ENCODE measurements around the gene C11orf21. TPM values are rescaled to one million over a fixed set of nuclear protein-coding genes. Genes with fewer than 3 reads are reported as not detected.

The C11orf21 gene
- total and polyA plus RNA-seq, 2 donors (not counting 1 experiment from before 2014, with no cell fraction given) = under 0.01 TPM; not detected in 1

- Histone ChIP-seq H2AFZ (ENCODE audit: low read length) (no peak overlapping the region), H3K79me2 (ENCODE audit: control insufficient read depth, insufficient read depth, low read length) (no peaks in the 10 kb centered on the region), H3K4me1 (ENCODE audit: control insufficient read depth, extremely low read depth, insufficient read depth, low read length) (peaks cover 8% of the 10 kb centered on the region), H3K27ac (ENCODE audit: insufficient read depth, low read length) (no peak overlapping the region), H3K36me3 (ENCODE audit: control insufficient read depth, insufficient read depth, low read length) (no peaks in the 10 kb centered on the region), H3K4me2 (ENCODE audit: extremely low read depth, insufficient read depth, low read length) (no peak overlapping the region), H3K27me3 (ENCODE audit: control insufficient read depth, insufficient read depth, low read length) (no peaks in the 10 kb centered on the region), H4K20me1 (ENCODE audit: control insufficient read depth, extremely low read depth, insufficient read depth, low read length) (no peaks in the 10 kb centered on the region), H3K4me3 (replicated peaks in 1 of 4; ENCODE audit: control extremely low read depth in 1 of 4, insufficient read depth in 1 of 4, low read depth in 3 of 4, low read length in 4 of 4) (no peak overlapping the region), H3K9ac (ENCODE audit: insufficient read depth, low read length) (no peak overlapping the region), H3K9me3 (ENCODE audit: control insufficient read depth, insufficient read depth, low read depth, low read length) (no peaks in the 10 kb centered on the region)
- no peak for DNase-seq (ENCODE audit: low read depth in 2 of 2)
- no peak for TF ChIP-seq CTCF (conservative IDR thresholded peaks at IDR 0.05 in 1 of 2, IDR thresholded peaks at IDR 0.05 in 1 of 2; ENCODE audit: low read depth in 1 of 2, low read length in 2 of 2)
- TF ChIP-seq EZH2 (IDR thresholded peaks at IDR 0.05; ENCODE audit: low read length, missing control alignments) = no peak
These were observed 15.8 kb upstream of the C11orf21 start for GRCh38 chr11:2317354-2318050.

GRCh38 chr11:2316963-2317244, 15.2 kb upstream of the C11orf21 start:
- H3K9ac ChIP-seq (ENCODE audit: insufficient read depth, low read length) = no peak overlapping the region
- no peaks in the 10 kb centered on the region for H3K27me3 ChIP-seq (ENCODE audit: control insufficient read depth, insufficient read depth, low read length)
- no peaks in the 10 kb centered on the region for H3K79me2 ChIP-seq (ENCODE audit: control insufficient read depth, insufficient read depth, low read length)
- no peak for TF ChIP-seq EZH2 (IDR thresholded peaks at IDR 0.05; ENCODE audit: low read length, missing control alignments)
- no peak for TF ChIP-seq CTCF (conservative IDR thresholded peaks at IDR 0.05 in 1 of 2, IDR thresholded peaks at IDR 0.05 in 1 of 2; ENCODE audit: low read depth in 1 of 2, low read length in 2 of 2)
- H3K4me1 ChIP-seq (ENCODE audit: control insufficient read depth, extremely low read depth, insufficient read depth, low read length) = peaks cover 9% of the 10 kb centered on the region
- no peak overlapping the region for H3K4me3 ChIP-seq (replicated peaks in 1 of 4; ENCODE audit: control extremely low read depth in 1 of 4, insufficient read depth in 1 of 4, low read depth in 3 of 4, low read length in 4 of 4)
- H3K27ac ChIP-seq (ENCODE audit: insufficient read depth, low read length) = no peak overlapping the region
- no peak for DNase-seq (ENCODE audit: low read depth in 2 of 2)
- no peaks in the 10 kb centered on the region for H3K9me3 ChIP-seq (ENCODE audit: control insufficient read depth, insufficient read depth, low read depth, low read length)
- H3K36me3 ChIP-seq (ENCODE audit: control insufficient read depth, insufficient read depth, low read length) = no peaks in the 10 kb centered on the region
- no peaks in the 10 kb centered on the region for H4K20me1 ChIP-seq (ENCODE audit: control insufficient read depth, extremely low read depth, insufficient read depth, low read length)
- no peak overlapping the region for H2AFZ ChIP-seq (ENCODE audit: low read length)
- no peak overlapping the region for H3K4me2 ChIP-seq (ENCODE audit: extremely low read depth, insufficient read depth, low read length)

GRCh38 chr11:2316169-2316962, 14.6 kb upstream of the C11orf21 start:
- DNase-seq (ENCODE audit: low read depth in 2 of 2) = no peak
- H4K20me1 ChIP-seq (ENCODE audit: control insufficient read depth, extremely low read depth, insufficient read depth, low read length) = no peaks in the 10 kb centered on the region
- no peak overlapping the region for H3K4me2 ChIP-seq (ENCODE audit: extremely low read depth, insufficient read depth, low read length)
- H2AFZ ChIP-seq (ENCODE audit: low read length) = no peak overlapping the region
- no peak overlapping the region for H3K9ac ChIP-seq (ENCODE audit: insufficient read depth, low read length)
- H3K27me3 ChIP-seq (ENCODE audit: control insufficient read depth, insufficient read depth, low read length) = no peaks in the 10 kb centered on the region
- H3K27ac ChIP-seq (ENCODE audit: insufficient read depth, low read length) = no peak overlapping the region
- TF ChIP-seq CTCF (conservative IDR thresholded peaks at IDR 0.05 in 1 of 2, IDR thresholded peaks at IDR 0.05 in 1 of 2; ENCODE audit: low read depth in 1 of 2, low read length in 2 of 2) (no peak), EZH2 (IDR thresholded peaks at IDR 0.05; ENCODE audit: low read length, missing control alignments) (no peak)
- no peaks in the 10 kb centered on the region for H3K36me3 ChIP-seq (ENCODE audit: control insufficient read depth, insufficient read depth, low read length)
- H3K4me1 ChIP-seq (ENCODE audit: control insufficient read depth, extremely low read depth, insufficient read depth, low read length) = peaks cover 9% of the 10 kb centered on the region
- no peak overlapping the region for H3K4me3 ChIP-seq (replicated peaks in 1 of 4; ENCODE audit: control extremely low read depth in 1 of 4, insufficient read depth in 1 of 4, low read depth in 3 of 4, low read length in 4 of 4)
- H3K79me2 ChIP-seq (ENCODE audit: control insufficient read depth, insufficient read depth, low read length) = no peaks in the 10 kb centered on the region
- H3K9me3 ChIP-seq (ENCODE audit: control insufficient read depth, insufficient read depth, low read depth, low read length) = no peaks in the 10 kb centered on the region
